Right atrium auricular region (tissue), 2 donors: ENCODE measurements around the gene GPR35. TPM values are rescaled to one million over a fixed set of nuclear protein-coding genes. Genes with fewer than 3 reads are reported as not detected.
A peak's percentile ranks its signal among the peaks of the same experiment; 100 is the strongest.
"Not testable (repeated sequence)": the region's sequence is repeated elsewhere in the genome, so short reads cannot be mapped to it uniquely, and the experiment has no call there.

Source experiments
- DNase-seq: peaks from one replicate; pipeline ENCODE4 v3.0.0-alpha.2; 2019; ENCODE audit warnings: low spot score
- H3K27ac ChIP-seq, 2 donors: fragments of 200-600 bp; sonication (generic); 1 replicate in 1 of 2; 2 replicates in 1 of 2; pipeline ENCODE4 v1.5.1; 2016 to 2019
- H3K27me3 ChIP-seq, 2 donors: fragments of 200-600 bp; sonication (generic); one replicate each; pipeline versions ENCODE4 v1.5.1 to v1.6.0; 2017 to 2019
- H3K36me3 ChIP-seq: fragments of 200-600 bp; sonication (generic); one replicate; pipeline ENCODE4 v1.5.1; 2016
- H3K4me1 ChIP-seq, 2 donors: fragments of 200-600 bp; sonication (generic); one replicate each; pipeline versions ENCODE4 v1.5.1 to v1.6.0; 2017 to 2019
- H3K4me3 ChIP-seq, 2 donors: fragments of 200-600 bp; sonication (generic); 1 replicate in 1 of 2; 2 replicates in 1 of 2; pipeline ENCODE4 v1.5.1; 2017 to 2019; ENCODE audit warnings: mild to moderate bottlenecking in 1 of 2, moderate library complexity in 1 of 2
- H3K9me3 ChIP-seq, 2 donors: fragments of 200-600 bp; sonication (generic); one replicate each; pipeline ENCODE4 v1.5.1; 2019
- CTCF ChIP-seq, 2 donors: fragments of 200-600 bp; sonication (generic); IDR thresholded peaks; one replicate each; pipeline ENCODE4 v1.5.1; 2019; ENCODE audit warnings: antibody characterized with exemption in 2 of 2
- total RNA-seq, 2 donors: library from RNA; depleted of rRNA; stranded (reverse); fragments of >200 nt; gene quantifications; one replicate each; pipeline ENCODE4 v1.1.0, GENCODE V29; 2016

Gene GPR35
- total RNA-seq, 2 donors from 2014 or later = 0.56 to 0.86 TPM

GRCh38 chr2:240664622-240665021, 39.3 kb downstream of the GPR35 start:
- TF ChIP-seq CTCF (IDR thresholded peaks at IDR 0.05) = no peak
- Histone ChIP-seq H3K36me3 (no peaks in the 10 kb centered on the region), H3K27ac (no peak overlapping the region), H3K27me3 (no peaks in the 10 kb centered on the region), H3K9me3 (peaks cover 0 to 20% of the 10 kb centered on the region in 2 donors), H3K4me1 (no peaks in the 10 kb centered on the region), H3K4me3 (no peak overlapping the region)
- no peak for DNase-seq

- TF ChIP-seq CTCF (IDR thresholded peaks at IDR 0.05) = no peak
- no peaks in the 10 kb centered on the region for H3K36me3 ChIP-seq
- H3K27ac ChIP-seq = no peak overlapping the region
- H3K27me3 ChIP-seq = no peaks in the 10 kb centered on the region
- no peaks in the 10 kb centered on the region for H3K4me1 ChIP-seq
- H3K9me3 ChIP-seq = peaks cover 0 to 8% of the 10 kb centered on the region in 2 donors
- H3K4me3 ChIP-seq = no peak overlapping the region
- DNase-seq = peak; percentile 30
Observed at GRCh38 chr2:240670402-240670801, 45.1 kb downstream of the GPR35 start.

- H3K9me3 ChIP-seq = peaks cover 0 to 3% of the 10 kb centered on the region in 2 donors
- no peaks in the 10 kb centered on the region for H3K4me1 ChIP-seq
- no peak overlapping the region for H3K27ac ChIP-seq
- DNase-seq = peak; percentile 21
- no peaks in the 10 kb centered on the region for H3K27me3 ChIP-seq
- H3K36me3 ChIP-seq = no peaks in the 10 kb centered on the region
- TF ChIP-seq CTCF (IDR thresholded peaks at IDR 0.05) = no peak
- H3K4me3 ChIP-seq = no peak overlapping the region
Observed at GRCh38 chr2:240670950-240671349, 45.7 kb downstream of the GPR35 start.

- H3K27me3 ChIP-seq = no peaks in the 10 kb centered on the region
Observed at GRCh38 chr2:240672076-240672700, 46.9 kb downstream of the GPR35 start.

DNA sequence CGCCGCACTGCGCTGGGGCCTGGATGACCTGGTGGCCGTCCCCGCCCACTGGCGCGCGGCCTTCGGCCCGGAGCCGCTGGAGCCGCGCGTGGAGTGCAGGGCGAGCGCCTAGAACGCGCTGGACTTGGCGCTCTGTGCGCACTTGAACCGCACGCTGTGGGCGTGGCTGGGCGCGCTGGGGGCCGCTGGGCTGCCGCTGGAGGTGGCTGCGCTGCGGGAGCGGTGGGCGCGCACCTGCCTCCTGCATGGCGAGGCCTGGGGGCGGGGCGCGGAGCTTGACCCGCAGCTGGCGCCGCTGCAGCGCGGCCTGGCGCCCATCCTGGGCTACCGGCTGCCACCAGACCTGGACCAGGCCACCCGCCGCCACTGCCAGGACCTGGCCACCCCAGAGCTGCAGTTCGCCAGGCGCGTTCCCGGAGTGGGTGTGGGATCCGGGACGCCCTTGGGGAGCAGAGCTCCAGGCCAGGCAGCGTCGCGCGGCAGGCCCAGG, 47.5 kb downstream of the GPR35 start:
- no peak for TF ChIP-seq CTCF (IDR thresholded peaks at IDR 0.05)
- DNase-seq = no peak
- Histone ChIP-seq H3K4me3 (peak overlapping the region in 1 of 2 donors; percentile 25), H3K27ac (no peak overlapping the region), H3K36me3 (no peaks in the 10 kb centered on the region), H3K9me3 (no peaks in the 10 kb centered on the region), H3K4me1 (no peaks in the 10 kb centered on the region), H3K27me3 (no peaks in the 10 kb centered on the region)

More at GRCh38 chr2:240672076-240672700, 46.9 kb downstream of the GPR35 start:
- Histone ChIP-seq H3K4me1 (no peaks in the 10 kb centered on the region), H3K27ac (no peak overlapping the region), H3K4me3 (peak overlapping the region in 1 of 2 donors; percentile 25), H3K36me3 (no peaks in the 10 kb centered on the region), H3K9me3 (no peaks in the 10 kb centered on the region)
- no peak for TF ChIP-seq CTCF (IDR thresholded peaks at IDR 0.05)
- peak; percentile 46 for DNase-seq

DNA sequence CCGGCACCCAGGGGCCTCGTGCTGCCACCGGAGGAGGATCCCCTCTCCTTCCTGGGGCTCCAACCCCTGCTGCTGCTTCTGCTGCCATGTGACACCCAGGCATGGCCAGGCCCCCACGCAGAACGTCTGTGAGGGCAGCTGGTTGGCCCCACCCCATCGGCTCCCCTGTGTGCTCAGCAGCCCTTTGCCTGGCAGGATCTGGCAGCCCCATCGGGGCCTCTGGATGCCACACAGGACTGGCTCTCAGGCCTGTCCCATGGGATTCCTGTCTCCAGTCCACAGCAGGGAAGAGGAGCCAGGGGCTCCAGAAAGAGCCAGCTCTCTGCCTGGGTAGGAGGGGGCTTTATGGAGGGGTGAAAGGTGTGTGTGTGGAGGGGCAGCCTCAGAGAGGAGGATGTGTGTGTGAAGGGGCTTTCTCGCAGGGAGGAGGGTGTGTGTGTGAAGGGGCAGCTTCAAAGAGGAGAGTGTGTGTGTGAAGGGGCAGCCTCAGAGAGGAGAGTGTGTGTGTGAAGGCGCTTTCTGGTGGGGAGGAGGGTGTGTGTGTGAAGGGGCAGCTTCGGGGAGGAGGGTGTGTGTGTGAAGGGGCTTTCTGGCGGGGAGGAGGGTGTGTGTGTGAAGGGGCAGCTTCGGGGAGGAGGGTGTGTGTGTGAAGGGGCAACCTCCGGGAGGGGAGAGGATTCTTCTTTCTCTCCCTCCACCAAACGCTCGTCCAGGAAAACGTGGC, 49.3 kb downstream of the GPR35 start:
- H3K36me3 ChIP-seq, H3K4me3 ChIP-seq: not testable (repeated sequence)
- peak; percentile 13 for DNase-seq

GRCh38 chr2:240675345-240675744, 50.1 kb downstream of the GPR35 start:
- DNase-seq, H3K4me1 ChIP-seq, H3K4me3 ChIP-seq, H3K27ac ChIP-seq, H3K36me3 ChIP-seq, H3K27me3 ChIP-seq, H3K9me3 ChIP-seq: not testable (repeated sequence)

More for the DNA sequence above, 49.3 kb downstream of the GPR35 start:
- not testable (repeated sequence) for H3K27ac ChIP-seq, H3K27me3 ChIP-seq, H3K9me3 ChIP-seq, H3K4me1 ChIP-seq

DNA sequence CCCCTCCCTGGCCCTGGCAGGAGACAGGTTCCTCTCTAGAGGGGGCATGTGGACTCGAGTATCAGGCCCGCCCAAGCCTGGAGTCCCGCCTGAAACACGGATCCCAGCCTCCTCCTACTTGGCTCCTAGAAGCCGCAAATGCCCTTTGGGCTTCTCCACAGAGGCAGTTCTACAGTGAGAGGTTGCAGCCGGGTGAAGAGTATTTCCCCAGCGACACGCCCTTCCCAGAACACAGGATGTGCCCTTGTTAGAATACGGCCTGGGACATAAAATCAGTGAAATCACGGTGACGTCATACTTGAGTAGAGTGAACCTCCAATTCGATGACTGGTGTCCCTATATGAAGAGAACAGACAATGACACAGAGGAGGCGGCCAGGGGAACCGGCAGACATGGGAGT, 52.8 kb downstream of the GPR35 start:
- H3K4me1 ChIP-seq, H3K36me3 ChIP-seq, H3K9me3 ChIP-seq, H3K4me3 ChIP-seq, H3K27ac ChIP-seq, DNase-seq, H3K27me3 ChIP-seq: not testable (repeated sequence)

- not testable (repeated sequence) for H3K27ac ChIP-seq, H3K4me1 ChIP-seq, H3K4me3 ChIP-seq, H3K9me3 ChIP-seq, H3K27me3 ChIP-seq, DNase-seq, H3K36me3 ChIP-seq
Observed at GRCh38 chr2:240678909-240679308, 53.6 kb downstream of the GPR35 start.
